Measurements from ENCODE around the gene TFPI. TPM values are rescaled to one million over a fixed set of nuclear protein-coding genes. Genes with fewer than 3 reads are reported as not detected.

TFPI gene
- total RNA-seq, 2 experiments from 2014 or later: not detected

DNA sequence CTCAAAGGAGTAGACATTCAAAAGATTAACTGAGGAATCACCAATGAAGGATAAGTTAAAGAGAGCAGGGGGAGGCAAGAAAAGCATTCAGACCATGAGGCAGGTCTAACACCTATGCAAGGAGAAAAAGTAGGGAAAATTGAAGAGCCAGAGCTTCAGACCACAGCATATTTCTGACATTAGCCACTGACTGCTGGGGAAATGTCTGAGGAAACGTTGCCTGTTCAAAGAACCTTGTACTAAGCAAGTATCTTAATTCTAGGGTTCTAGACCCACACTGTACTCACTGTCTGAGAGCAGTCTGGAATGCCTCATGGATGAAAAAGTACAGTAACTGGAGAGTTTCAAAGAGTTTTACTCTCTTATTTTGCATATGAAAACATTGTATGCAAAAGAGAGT lies 39.5 kb upstream of the TFPI start:
- POLR2A ChIA-PET: interaction anchor here (0.7 kb wide), 1 partner anchor 14 kb away, joined by 3 read pairs; no protein-coding TSS in a partner anchor
- Histone ChIP-seq H3K4me3 (ENCODE audit: low read depth, low read length, poor library complexity, severe bottlenecking) (no peak overlapping the region), H3K4me2 (ENCODE audit: low read length) (no peak overlapping the region), H3K79me2 (ENCODE audit: insufficient read depth, low read depth, low read length) (no peaks in the 10 kb centered on the region), H3K27ac (ENCODE audit: low read depth, low read length, poor library complexity, severe bottlenecking) (no peak overlapping the region), H3K36me3 (ENCODE audit: insufficient read depth, low read length) (no peaks in the 10 kb centered on the region), H3K9me3 (ENCODE audit: low read length) (no peaks in the 10 kb centered on the region), H3K9me2 (ENCODE audit: insufficient read depth, low read length) (no peaks in the 10 kb centered on the region), H4K20me1 (ENCODE audit: insufficient read depth, low read length) (no peaks in the 10 kb centered on the region), H3K4me1 (ENCODE audit: insufficient read depth, low read length, poor library complexity, severe bottlenecking) (no peaks in the 10 kb centered on the region), H2AFZ (ENCODE audit: low read length) (no peak overlapping the region)
- TF ChIP-seq, protein P1, sequence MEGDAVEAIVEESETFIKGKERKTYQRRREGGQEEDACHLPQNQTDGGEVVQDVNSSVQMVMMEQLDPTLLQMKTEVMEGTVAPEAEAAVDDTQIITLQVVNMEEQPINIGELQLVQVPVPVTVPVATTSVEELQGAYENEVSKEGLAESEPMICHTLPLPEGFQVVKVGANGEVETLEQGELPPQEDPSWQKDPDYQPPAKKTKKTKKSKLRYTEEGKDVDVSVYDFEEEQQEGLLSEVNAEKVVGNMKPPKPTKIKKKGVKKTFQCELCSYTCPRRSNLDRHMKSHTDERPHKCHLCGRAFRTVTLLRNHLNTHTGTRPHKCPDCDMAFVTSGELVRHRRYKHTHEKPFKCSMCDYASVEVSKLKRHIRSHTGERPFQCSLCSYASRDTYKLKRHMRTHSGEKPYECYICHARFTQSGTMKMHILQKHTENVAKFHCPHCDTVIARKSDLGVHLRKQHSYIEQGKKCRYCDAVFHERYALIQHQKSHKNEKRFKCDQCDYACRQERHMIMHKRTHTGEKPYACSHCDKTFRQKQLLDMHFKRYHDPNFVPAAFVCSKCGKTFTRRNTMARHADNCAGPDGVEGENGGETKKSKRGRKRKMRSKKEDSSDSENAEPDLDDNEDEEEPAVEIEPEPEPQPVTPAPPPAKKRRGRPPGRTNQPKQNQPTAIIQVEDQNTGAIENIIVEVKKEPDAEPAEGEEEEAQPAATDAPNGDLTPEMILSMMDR (conservative IDR thresholded peaks at IDR 0.05; ENCODE audit: low read length): no peak
- no peak for TF ChIP-seq EZH2phosphoT487 (IDR thresholded peaks at IDR 0.05; ENCODE audit: borderline replicate concordance, low read depth, low read length)
- no peak for DNase-seq (ENCODE audit: low spot score)
- CTCF ChIA-PET (ENCODE audit: unreplicated experiment): no interaction called here
- intact Hi-C loops (cut with micrococcal nuclease; ENCODE audit: unreplicated experiment): no loop called here
- no TSS peak for BruUV-seq (replicated peaks)

DNA sequence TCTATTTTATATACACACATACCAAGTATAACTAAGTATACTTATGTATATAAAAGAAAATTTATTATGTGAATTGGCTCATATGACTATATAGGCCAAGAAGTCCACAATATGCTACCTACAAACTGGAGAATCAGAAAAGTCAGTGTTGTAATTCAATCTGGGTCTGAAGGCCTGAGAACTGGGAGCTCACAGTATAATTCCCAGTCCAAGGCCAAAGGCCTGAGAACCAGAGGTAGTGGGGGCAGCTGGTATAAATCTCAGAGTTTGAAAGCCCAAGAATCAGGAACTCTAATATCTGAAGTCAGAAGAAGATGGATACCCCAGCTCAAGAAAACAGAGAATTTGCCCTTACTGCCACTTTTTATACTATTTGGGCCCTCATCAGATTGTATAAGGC lies 38.9 kb upstream of the TFPI start:
- no peaks in the 10 kb centered on the region for H3K79me2 ChIP-seq (ENCODE audit: insufficient read depth, low read depth, low read length)
- CTCF ChIA-PET (ENCODE audit: unreplicated experiment): no interaction called here
- H3K9me2 ChIP-seq (ENCODE audit: insufficient read depth, low read length): no peaks in the 10 kb centered on the region
- H3K4me1 ChIP-seq (ENCODE audit: insufficient read depth, low read length, poor library complexity, severe bottlenecking): no peaks in the 10 kb centered on the region
- no peak overlapping the region for H3K4me3 ChIP-seq (ENCODE audit: low read depth, low read length, poor library complexity, severe bottlenecking)
- no peak overlapping the region for H3K4me2 ChIP-seq (ENCODE audit: low read length)
- TF ChIP-seq, protein P1 (conservative IDR thresholded peaks at IDR 0.05; ENCODE audit: low read length): no peak
- TF ChIP-seq EZH2phosphoT487 (IDR thresholded peaks at IDR 0.05; ENCODE audit: borderline replicate concordance, low read depth, low read length): no peak
- intact Hi-C loops (cut with micrococcal nuclease; ENCODE audit: unreplicated experiment): no loop called here
- no TSS peak for BruUV-seq (replicated peaks)
- POLR2A ChIA-PET: interaction anchor here (0.7 kb wide), 1 partner anchor 14 kb away, joined by 3 read pairs; no protein-coding TSS in a partner anchor
- H4K20me1 ChIP-seq (ENCODE audit: insufficient read depth, low read length): no peaks in the 10 kb centered on the region
- no peak overlapping the region for H3K27ac ChIP-seq (ENCODE audit: low read depth, low read length, poor library complexity, severe bottlenecking)
- no peaks in the 10 kb centered on the region for H3K9me3 ChIP-seq (ENCODE audit: low read length)
- H3K36me3 ChIP-seq (ENCODE audit: insufficient read depth, low read length): no peaks in the 10 kb centered on the region
- H2AFZ ChIP-seq (ENCODE audit: low read length): no peak overlapping the region
- DNase-seq (ENCODE audit: low spot score): no peak

DNA sequence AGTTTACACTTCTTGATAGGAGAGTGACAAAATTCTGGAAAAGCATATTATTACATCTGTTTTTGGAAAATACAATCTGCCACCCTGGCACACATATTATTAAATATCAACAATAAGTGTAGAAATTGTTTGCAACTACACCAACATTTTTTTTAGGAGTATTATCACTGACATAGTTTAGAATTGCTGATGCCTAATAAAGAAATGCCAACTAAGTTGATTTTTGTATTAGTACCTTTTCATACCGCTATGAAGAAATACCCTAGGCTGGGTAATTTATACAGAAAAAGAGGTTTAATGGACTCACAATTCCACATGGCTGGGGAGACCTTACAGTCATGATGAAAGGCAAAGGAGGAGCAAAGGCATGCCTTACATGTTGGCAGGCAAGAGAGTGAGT lies 35.9 kb upstream of the TFPI start:
- H3K79me2 ChIP-seq (ENCODE audit: insufficient read depth, low read depth, low read length): no peaks in the 10 kb centered on the region
- CTCF ChIA-PET (ENCODE audit: unreplicated experiment): no interaction called here
- peaks cover 6% of the 10 kb centered on the region; the same call in 1 of the 2 replicates for H3K9me2 ChIP-seq (ENCODE audit: insufficient read depth, low read length)
- H2AFZ ChIP-seq (ENCODE audit: low read length): no peak overlapping the region
- no peaks in the 10 kb centered on the region for H3K4me1 ChIP-seq (ENCODE audit: insufficient read depth, low read length, poor library complexity, severe bottlenecking)
- no peaks in the 10 kb centered on the region for H3K9me3 ChIP-seq (ENCODE audit: low read length)
- BruUV-seq (replicated peaks): no TSS peak
- no peak overlapping the region for H3K4me2 ChIP-seq (ENCODE audit: low read length)
- DNase-seq (ENCODE audit: low spot score): no peak
- no peak overlapping the region for H3K4me3 ChIP-seq (ENCODE audit: low read depth, low read length, poor library complexity, severe bottlenecking)
- no peak for TF ChIP-seq EZH2phosphoT487 (IDR thresholded peaks at IDR 0.05; ENCODE audit: borderline replicate concordance, low read depth, low read length)
- TF ChIP-seq, protein P1 (conservative IDR thresholded peaks at IDR 0.05; ENCODE audit: low read length): no peak
- H4K20me1 ChIP-seq (ENCODE audit: insufficient read depth, low read length): no peaks in the 10 kb centered on the region
- no peaks in the 10 kb centered on the region for H3K36me3 ChIP-seq (ENCODE audit: insufficient read depth, low read length)
- intact Hi-C loops (cut with micrococcal nuclease; ENCODE audit: unreplicated experiment): no loop called here
- H3K27ac ChIP-seq (ENCODE audit: low read depth, low read length, poor library complexity, severe bottlenecking): no peak overlapping the region
- POLR2A ChIA-PET: no interaction called here

Data from OCI-LY7 (cell line).